GM18517 (cell line): ENCODE data around the gene XAB2.
"Not testable (repeated sequence)": the region's sequence is repeated elsewhere in the genome, so short reads cannot be mapped to it uniquely, and the experiment has no call there.

Source experiments
- ATAC-seq: cut with Tn5 transposase; IDR thresholded peaks from one replicate; pipeline ENCODE4 v1.9.1; 2021; ENCODE audit warnings: mild to moderate bottlenecking, moderate library complexity; ENCODE audit not compliant: unreplicated experiment

Gene XAB2

DNA sequence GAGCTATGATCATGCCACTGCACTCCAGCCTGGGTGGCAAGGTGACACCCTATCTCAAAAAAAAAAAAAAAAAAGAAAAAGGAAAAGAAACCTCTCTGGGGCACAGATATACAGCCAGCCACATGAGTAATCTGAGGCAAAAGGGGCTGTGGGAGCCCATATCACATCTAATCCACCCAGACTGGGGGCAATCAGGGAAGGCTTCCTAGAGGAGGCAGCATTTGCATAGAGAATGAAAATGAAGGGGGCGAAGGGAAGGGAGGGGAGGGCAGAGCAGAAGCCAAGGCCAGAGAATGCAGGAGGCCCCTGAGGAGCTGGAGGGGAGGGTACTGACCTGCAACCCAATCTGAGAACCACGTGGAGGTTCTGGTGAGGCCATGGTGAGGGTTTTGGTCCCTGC, 20.8 kb upstream of the XAB2 start:
- ATAC-seq, result no peak

DNA sequence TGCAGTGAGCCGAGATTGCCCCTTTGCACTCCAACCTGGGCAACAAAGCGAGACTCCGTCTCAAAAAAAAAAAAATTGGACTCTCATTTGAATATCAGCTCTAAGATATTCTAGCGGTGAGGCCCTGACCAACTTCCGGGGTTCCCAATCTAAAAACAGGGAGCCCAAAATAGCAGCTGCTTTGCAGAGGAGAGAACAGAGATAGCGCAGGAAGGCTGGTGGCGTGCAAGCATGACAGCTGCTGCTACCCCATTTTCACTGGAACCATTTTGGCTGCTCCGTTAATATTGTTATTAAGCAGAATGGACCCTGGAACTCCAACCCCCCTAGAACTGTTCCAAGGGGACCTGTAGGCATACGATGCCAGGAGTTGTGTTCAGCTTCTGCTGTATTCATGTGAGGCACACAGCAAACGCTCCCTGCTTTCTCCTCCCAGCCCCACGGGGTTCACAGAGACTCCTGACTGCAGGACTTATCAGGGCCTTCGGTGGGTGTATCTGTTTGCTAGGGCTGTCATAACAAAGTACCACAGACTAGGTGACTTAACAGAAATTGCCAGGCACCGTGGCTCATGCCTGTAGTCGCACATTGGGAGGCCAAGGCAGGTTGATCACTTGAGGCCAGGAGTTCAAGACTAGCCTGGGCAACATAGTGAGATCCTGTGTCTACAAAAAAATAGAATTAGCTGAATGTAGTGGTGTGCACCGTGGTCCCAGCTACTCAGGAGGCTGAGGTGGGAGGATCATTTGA, 19.1 kb upstream of the XAB2 start:
- ATAC-seq, result no peak

DNA sequence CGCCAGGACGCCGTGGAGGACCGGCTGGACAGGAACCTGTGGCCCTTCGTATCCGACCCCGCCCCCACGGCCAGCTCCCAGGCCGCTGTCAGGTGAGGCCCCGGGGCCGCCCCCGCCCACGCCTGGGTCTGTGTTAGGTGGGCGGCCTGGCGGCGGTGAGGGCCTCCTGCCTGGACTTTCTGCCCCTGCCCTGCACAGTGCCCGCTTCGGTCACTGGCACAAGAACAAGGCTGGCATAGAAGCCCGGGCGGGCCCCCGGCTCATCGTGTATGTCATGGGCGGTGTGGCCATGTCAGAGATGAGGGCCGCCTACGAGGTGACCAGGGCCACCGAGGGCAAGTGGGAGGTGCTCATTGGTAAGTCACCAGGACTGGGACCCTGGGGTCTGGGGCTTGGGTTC, 17.8 kb upstream of the XAB2 start:
- no peak for ATAC-seq

DNA sequence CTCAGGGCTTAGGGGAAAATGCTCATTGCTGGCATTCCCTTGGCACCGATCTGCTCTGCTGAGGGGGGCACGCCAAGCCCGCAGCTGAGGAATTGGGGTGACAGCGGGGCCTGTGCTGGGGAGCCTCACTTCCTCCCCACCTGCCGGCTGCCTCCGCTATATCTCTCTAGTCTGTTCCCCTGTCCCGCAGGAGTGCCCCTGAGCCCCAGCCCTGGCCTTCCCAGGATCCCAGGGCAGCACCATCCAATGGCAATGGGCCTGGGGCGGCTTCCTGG, 17.0 kb upstream of the XAB2 start:
- no peak for ATAC-seq

DNA sequence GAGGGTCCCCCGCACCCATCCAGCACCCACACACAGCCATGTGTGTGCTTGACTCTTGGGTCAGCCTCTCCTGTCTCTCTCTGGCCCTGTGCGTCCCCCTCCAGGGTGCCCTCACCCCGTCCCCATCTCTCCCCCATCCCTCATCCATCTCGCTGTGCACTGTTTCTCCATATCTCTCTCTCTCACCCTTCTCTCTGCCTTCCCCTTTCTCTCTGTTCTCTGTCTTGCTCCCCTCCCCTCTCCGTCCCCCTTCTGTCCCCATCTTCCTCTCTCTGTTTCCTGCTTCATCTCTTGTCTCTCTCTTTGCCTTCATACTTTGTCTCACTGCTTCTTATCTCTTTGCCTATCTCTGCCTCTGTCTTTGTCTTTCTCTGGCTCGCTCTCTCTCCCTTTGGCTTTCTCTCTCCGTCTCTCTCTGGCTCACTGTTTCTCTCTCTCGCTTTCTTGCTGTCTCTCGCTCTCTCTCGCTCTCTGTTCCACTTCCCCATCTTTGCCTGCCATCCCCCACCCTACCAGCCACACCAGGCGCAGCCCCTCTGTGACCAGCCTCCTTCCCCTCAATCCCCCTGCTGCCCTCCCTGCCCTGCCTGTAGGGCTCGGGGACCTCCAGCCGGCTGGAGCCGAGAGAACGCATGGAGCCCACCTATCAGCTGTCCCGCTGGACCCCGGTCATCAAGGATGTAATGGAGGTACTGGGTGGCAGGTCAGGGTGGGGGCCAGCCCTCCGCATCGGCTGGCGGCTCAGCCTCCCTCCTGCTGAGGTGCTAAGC, 16.5 kb upstream of the XAB2 start:
- ATAC-seq, result no peak

DNA sequence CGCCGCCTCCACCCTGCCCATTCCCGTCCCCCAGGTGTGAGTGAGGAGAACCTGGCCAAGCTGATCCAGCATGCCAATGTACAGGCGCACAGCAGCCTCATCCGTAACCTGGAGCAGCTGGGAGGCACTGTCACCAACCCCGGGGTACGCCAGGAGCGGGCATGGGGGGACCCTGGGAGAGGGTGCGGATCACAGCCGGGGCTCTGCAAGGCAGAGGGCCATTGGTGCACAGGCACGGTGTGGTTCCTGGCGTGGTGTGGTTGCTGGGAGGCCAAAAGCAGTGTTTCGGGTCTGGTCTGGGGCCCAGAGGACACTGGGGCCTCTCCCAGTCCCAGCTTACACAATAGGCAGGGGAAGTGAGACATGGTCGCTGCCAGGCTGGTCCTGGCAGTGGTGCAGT, 15.8 kb upstream of the XAB2 start:
- ATAC-seq, result no peak

DNA sequence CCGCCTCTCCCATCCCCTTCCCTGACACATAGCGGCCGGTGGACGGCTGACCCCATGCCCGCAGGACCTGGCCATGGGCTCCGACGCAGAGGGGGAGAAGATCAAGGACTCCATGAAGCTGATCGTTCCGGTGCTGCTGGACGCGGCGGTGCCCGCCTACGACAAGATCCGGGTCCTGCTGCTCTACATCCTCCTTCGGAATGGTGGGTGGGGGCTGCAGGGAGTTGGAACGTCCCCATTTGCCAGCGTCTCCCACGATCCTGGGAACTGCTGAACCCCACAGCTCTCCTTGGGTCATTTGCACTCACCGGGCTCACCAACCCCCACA, 15.2 kb upstream of the XAB2 start:
- no peak for ATAC-seq

DNA sequence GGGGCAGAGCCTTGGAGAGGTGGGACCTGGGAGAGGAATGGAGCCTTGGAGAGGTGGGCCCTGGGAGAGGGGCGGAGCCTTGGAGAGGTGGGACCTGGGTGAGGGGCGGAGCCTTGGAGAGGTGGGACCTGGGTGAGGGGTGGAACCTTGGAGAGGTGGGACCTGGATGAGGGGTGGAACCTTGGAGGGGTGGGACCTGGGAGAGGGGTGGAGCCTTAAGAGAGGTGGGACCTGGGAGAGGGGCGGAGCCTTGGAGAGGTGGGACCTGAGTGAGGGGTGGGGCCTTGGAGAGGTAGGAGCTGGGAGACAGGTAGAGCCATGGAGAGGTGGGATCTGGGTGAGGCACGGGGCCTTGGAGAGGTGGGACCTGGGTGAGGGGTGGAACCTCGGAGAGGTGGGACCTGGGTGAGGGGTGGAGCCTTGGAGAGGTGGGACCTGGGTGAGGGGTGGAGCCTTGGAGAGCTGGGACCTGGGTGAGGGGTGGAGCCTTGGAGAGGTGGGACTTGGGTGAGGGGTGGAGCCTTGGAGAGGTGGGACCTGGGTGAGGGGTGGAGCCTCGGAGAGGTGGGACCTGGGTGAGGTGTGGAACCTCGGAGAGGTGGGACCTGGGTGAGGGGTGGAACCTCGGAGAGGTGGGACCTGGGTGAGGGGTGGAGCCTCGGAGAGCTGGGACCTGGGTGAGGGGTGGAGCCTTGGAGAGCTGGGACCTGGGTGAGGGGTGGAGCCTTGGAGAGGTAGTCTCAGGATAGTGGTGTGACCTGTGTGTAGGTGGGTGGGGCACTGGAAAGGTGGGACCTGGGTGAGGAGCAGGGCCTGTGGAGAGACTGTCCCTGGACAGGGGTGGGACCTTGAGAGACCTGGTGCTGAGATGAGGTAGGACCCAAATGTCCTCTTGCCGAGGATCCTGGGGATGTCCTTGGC, 14.5 kb upstream of the XAB2 start:
- not testable (repeated sequence) for ATAC-seq

DNA sequence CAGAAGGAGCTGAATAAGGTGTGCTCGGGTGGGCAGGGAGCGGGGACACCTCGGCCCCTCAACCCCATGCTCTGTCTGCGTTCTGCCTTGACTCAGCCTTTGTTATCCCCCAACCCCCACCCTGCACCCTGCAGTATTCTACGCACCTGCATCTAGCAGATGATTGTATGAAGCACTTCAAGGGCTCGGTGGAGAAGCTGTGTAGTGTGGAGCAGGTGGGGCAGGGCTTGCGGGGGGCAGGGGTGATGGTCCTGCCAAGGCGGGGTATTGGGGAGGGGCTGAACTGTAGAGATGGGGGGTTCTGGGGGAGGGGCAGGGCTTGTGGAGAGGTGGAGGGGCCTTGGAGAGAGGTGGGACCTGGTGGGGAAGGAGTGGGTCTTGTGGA, 13.7 kb upstream of the XAB2 start:
- ATAC-seq, result no peak

DNA sequence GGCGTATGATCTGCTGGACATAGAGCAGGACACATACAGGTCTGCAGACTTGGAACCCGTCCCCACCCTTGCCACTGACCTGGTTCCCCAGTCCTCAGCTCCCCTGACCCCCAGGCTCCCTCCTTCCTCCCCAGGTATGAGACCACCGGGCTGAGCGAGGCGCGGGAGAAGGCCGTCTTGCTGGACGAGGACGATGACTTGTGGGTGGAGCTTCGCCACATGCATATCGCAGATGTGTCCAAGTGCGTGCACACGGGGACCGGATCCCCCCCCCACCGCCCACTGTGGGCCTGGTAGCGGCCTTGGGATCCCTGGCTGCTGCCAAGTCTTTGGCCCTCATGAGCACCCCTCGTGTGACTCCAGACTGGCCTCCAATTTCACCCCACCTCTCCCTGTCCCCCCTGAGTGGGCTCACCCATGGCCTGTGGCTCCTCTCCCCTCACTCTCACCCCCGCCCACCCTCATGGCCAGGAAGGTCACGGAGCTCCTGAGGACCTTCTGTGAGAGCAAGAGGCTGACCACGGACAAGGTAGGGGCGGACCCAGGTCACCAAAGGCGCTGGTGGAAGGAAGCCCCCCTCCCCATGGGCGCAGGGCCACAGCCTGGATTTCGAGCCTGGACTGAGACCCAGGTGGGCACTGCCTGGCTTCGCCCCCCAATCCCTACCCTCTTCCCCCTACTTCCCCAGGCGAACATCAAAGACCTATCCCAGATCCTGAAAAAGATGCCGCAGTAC, 13.1 kb upstream of the XAB2 start:
- ATAC-seq, result no peak

DNA sequence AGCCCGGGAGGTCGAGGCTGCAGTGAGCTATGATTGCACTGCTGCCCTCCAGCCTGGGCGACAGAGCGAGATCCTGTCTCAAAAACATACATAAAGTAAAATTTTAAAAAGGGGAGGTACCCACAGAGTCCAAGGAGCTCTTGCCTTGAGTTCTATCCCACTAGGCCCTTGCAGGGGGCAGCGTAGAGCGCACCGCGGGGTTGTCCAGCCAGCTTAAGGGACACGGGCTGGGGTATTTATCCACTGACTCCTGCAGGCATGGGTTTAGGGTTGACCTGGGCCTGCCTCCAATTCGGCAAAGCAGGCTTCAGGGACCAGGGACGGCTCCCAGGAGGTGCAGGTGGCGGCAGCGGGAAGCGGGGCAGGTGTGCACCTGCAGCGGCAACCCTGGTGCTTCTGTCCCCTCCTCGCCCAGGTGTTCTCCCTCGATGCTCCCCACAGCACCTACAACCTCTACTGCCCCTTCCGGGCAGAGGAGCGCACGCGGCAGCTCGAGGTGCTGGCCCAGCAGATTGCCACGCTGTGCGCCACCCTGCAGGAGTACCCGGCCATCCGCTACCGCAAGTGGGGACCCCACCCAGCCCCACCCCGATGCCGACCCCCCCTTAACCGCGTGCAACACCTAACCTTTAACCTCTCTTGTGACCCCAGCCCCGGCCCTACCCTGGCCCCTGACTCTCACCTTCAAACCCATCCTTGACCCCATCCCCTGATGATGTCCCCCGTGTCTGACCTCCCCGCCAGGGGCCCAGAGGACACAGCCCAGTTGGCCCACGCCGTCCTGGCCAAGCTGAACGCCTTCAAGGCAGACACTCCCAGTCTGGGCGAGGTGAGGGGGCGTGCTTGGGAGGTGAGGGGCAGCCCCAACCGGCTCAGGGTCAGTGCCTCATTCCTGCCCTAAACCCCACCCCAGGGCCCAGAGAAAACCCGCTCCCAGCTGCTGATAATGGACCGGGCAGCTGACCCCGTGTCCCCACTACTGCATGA, 12.2 kb upstream of the XAB2 start:
- ATAC-seq, result no peak

DNA sequence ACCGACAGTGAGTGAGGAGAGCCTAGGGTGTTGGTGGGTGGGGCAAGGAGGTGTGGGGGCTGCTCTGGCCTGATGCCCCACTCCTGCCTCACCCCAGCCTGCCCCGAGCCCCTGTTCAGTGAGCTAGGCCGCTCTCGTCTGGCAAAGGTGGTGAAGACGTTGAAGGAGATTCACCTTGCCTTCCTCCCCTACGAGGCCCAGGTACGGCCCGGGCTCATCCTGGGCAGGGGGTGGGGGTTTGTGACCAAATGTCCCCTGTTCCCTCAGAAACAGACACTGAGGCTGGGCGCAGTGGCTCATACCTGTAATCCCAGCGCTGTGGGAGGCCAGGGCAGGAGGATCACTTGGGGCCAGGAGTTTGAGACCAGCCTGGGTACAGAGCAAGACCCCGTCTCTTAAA, 11.5 kb upstream of the XAB2 start:
- no peak for ATAC-seq

DNA sequence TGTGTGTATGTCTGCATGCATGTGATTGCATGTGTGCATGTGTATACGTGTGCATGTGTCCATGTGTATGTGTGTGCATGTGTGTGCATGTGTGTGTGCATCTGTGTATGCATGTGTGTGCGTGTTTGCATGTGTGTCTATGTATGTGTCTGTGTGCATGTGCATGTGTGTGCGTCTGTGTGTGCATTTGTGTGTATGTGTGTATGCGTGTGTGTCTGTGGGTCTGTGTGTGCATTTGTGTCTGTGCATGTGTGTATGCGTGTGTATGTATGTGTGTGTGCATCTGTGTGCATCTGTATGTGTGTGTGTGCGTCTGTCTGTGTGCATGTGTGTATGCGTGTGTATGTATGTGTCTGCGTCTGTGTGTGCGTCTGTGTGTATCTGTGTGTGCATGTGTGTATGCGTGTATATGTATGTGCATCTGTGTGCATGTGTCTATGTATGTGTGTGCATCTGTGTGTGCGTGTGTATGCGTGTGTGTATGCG, 10.6 kb upstream of the XAB2 start:
- no peak for ATAC-seq

DNA sequence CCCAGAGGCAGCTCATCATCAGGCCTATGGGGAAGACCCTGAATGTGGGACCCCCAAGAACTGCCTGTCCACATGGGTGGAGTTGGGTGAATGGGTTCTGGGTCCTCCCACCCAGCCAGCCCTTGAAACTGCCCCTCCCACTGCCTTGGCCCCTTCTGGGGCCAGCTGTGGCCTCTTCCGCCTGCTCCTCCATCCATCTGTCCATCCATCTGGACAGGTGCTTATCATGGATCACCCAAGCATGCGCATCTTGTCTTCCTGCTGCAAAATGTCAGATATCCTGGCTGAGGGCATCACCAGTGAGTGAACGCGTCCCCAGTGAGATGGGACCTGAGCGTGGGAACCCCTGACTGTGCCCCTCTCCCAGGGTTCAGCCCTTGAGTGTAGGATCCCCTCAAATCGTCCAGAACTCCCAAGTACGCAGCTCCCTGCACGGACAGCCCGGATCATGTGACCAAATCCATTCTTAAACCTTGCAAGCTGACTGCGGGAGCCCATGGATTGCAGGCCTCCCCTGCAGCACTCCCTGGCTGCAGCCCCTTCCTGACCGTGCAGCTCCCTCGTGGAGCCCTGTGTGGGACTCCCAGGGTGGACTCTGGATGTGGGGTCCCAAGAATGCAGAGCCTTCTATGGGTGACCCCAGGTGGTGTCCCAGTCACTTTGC, 9.6 kb upstream of the XAB2 start:
- ATAC-seq, result no peak

DNA sequence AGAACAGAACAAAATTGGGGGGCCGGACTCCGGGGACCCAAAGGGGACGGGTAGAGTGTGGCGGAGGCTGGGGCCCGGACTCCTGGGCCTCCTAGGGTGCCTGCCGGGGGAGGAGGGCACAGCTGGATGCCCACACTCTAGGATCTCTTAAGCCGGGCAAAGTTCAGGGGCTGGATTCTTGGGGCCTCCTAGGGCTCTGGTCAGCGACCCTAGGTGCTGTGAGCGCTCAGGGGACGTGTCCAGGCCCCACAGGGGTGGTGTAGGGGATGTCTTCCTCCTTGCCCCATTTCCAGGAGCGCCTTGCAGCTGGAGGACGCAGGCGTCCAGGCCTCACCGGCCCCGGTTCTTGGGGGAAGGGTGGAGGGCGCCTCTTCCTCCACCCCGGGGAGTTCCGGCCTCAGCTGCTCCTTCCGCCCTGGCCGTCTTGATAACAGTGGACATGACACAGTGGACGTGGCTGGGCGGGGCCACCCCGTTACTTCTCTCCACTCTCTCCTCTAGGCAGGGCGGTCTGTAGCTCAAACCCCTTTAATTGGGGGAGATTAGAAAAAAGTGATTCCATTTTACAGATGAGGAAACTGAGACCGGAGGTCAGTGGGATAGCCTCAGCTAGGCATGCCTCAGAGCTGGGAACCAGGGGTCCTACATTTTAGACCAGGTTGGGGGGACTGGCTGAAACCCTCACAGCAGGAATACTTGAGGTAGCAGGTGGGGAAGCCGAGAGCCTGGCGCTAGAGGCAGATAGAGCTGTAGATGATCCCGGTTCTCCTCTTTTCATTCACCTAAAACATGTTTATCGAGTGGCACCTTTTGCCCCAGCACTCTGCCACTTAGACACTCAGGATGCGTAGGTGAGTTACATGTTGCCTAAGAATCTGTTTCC, 8.3 kb upstream of the XAB2 start:
- ATAC-seq, result no peak

DNA sequence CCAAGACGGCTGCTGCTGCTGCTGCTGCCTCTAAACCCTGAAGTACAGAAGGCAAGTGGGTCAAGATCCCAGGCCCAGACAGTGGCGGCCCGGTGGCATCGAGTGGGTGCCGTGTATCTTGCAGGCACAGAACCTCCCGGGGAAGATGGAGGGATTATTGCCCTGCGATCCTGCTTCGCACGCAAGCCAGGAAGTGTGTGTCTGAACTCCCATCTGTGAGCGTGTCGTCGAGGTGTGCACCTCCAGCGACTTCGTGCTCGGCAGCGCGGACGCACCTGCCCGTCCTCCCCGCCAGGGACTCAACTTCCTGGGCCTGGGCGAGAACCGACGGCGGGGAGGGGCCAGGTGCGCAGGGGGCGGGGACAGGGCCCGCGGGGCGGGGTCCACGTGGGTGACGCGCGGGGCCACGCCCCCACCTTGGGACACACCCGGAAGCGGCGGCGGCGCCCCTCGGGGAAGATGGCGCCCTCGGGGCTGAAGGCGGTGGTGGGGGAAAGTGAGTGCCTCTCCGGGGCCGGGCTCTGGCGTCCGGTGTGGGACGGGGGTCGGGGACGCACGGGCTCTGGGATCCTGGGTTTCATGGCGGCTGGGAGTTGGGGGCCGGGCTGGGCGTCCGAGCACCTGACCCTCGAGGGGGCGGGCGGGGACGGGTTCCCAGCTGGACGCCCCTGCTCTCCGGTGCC, 7.5 kb upstream of the XAB2 start, which contains the start of gene STXBP2:
Gene STXBP2 (plus strand): TSS at position 420 of the 683 bp plus-strand sequence. CDS start 40 bp downstream, at position 460.
- ATAC-seq, result no peak

DNA sequence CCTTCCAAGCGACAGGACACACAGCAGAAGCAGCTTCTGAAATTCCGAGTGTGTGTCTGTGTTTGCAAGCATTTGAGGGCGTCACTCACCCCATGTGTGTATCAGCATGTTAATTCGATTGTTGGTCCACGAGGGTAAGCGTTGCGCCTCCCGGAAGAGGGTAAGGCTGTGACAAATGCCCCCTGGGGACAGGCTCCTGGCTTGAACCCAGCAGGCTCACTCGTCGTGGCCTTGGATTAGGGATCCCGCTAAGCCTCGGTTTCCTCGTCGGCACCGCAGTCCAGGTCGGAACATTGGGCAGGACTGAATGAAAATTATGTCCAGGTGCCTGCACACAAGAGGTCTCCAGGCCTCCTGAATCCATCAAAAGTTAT, 7.0 kb upstream of the XAB2 start:
- no peak for ATAC-seq

DNA sequence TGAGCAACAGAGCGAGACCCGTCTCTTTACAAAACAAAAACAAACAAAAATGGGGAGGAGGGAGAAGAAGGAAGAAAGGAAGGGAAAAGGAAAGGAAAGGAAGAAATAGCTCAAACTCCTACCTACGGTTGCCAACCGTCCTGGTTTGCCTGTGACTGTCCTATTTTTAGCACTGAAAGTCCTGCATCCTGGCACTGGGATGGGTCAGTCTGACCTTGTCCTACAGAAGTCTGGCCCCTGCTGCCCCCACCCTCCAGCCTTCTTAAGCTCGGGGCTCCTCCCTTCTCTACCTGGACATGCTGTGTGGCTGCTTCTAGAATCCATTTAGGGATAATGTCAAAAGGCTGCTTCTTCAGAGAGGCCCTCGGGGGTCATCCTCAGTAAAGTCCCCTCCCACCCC, 6.3 kb upstream of the XAB2 start:
- no peak for ATAC-seq
